B cell (primary cell): Measurements from ENCODE around the gene JADE3. TPM values are rescaled to one million over a fixed set of nuclear protein-coding genes. Genes with fewer than 3 reads are reported as not detected.

Source experiments
- ATAC-seq: fragments of 200-7000 bp; cut with Tn5 transposase; one replicate; pipeline ENCODE4 v1.10.0; 2021; ENCODE audit warnings: low read depth, mild to moderate bottlenecking, moderate number of reproducible peaks, moderate library complexity
- CTCF ChIA-PET: fragments of 350-600 bp; sonication (Branson Sonifier 250); formaldehyde crosslinking; loops from one replicate; lab custom pipeline; 2021; ENCODE audit warnings: antibody characterized with exemption, inconsistent platforms; lab: Charles Lee
- POLR2A ChIA-PET: fragments of 350-600 bp; sonication (Branson Sonifier 250); formaldehyde crosslinking; loops from one replicate; lab custom pipeline; 2021; ENCODE audit warnings: antibody characterized with exemption; lab: Charles Lee
- DNase-seq: peaks from one replicate; pipeline ENCODE4 v3.0.0; 2013
- H2AFZ ChIP-seq: 2 replicates; pipeline ENCODE4 v1.6.1; 2012; ENCODE audit warnings: mild to moderate bottlenecking, low read depth, low read length; ENCODE audit not compliant: insufficient read depth, poor library complexity, severe bottlenecking
- H3K27ac ChIP-seq, 2 donors: 1 replicate in 1 of 2; 2 replicates in 1 of 2; pipeline ENCODE4 v1.5.1; 2012 to 2013; ENCODE audit warnings: low read length in 2 of 2, mild to moderate bottlenecking in 2 of 2, moderate library complexity in 1 of 2
- H3K27me3 ChIP-seq, 4 experiments: fragments of 200-600 bp in 1 of 4; sonication (generic) in 1 of 4; replicated peaks in 1 of 4; 1 replicate in 2 of 4; 2 replicates in 2 of 4; pipeline versions ENCODE4 v1.6.1 to v1.7.0; 2013 to 2016; ENCODE audit warnings: low read length in 3 of 4, mild to moderate bottlenecking in 2 of 4, mixed read lengths in 1 of 4, moderate library complexity in 1 of 4; ENCODE audit not compliant: insufficient read depth in 4 of 4, control insufficient read depth in 3 of 4; ENCODE audit errors: control extremely low read depth in 1 of 4
- H3K36me3 ChIP-seq, 2 experiments: replicated peaks in 1 of 2; 1 replicate in 1 of 2; 2 replicates in 1 of 2; pipeline versions ENCODE4 v1.6.1 to v1.7.1; 2013; ENCODE audit warnings: low read length in 1 of 2; ENCODE audit not compliant: insufficient read depth in 2 of 2, control insufficient read depth in 1 of 2; ENCODE audit errors: control extremely low read depth in 1 of 2, extremely low read depth in 1 of 2
- H3K4me1 ChIP-seq, 2 donors: fragments of 200-600 bp in 1 of 2; sonication (generic) in 1 of 2; 1 replicate in 1 of 2; 2 replicates in 1 of 2; pipeline versions ENCODE4 v1.5.1 to v1.6.1; 2013 to 2017; ENCODE audit warnings: low read length in 2 of 2; ENCODE audit not compliant: control insufficient read depth in 2 of 2, insufficient read depth in 2 of 2
- H3K4me2 ChIP-seq: replicated peaks from 2 replicates; pipeline ENCODE3; 2012; ENCODE audit warnings: mild to moderate bottlenecking, low read depth, low read length; ENCODE audit not compliant: poor library complexity, severe bottlenecking
- H3K4me3 ChIP-seq, 5 experiments: fragments of 200-600 bp in 1 of 5; sonication (generic) in 1 of 5; 1 replicate in 3 of 5; 2 replicates in 2 of 5; pipeline versions ENCODE4 v1.5.1 to v1.7.0; 2011 to 2016; ENCODE audit warnings: low read length in 4 of 5, mild to moderate bottlenecking in 4 of 5, low read depth in 2 of 5, control low read depth in 1 of 5, moderate library complexity in 1 of 5; ENCODE audit not compliant: insufficient read depth in 1 of 5; ENCODE audit errors: control extremely low read depth in 1 of 5, extremely low read depth in 1 of 5
- H3K79me2 ChIP-seq: fragments of 200-600 bp; sonication (generic); one replicate; pipeline ENCODE4 v1.6.0; 2016; ENCODE audit warnings: low read length; ENCODE audit not compliant: control insufficient read depth, insufficient read depth
- H3K9ac ChIP-seq: fragments of 200-600 bp; sonication (generic); 2 replicates; pipeline ENCODE4 v1.6.1; 2017; ENCODE audit warnings: mild to moderate bottlenecking, low read length, moderate library complexity
- H3K9me3 ChIP-seq, 3 donors: one replicate each; pipeline versions ENCODE4 v1.6.1 to v1.7.1; 2013; ENCODE audit warnings: low read length in 2 of 3; ENCODE audit not compliant: control insufficient read depth in 2 of 3, insufficient read depth in 1 of 3; ENCODE audit errors: control extremely low read depth in 1 of 3
- H4K20me1 ChIP-seq: 2 replicates; pipeline ENCODE4 v1.6.0; 2012; ENCODE audit warnings: mild to moderate bottlenecking, low read length; ENCODE audit not compliant: insufficient read depth, control insufficient read depth, poor library complexity, severe bottlenecking
- H3K27ac Mint-ChIP-seq: one replicate; pipeline ENCODE4 v1.8.0; 2021; ENCODE audit warnings: mixed read lengths
- H3K27me3 Mint-ChIP-seq: one replicate; pipeline ENCODE4 v1.8.0; 2021; ENCODE audit warnings: mixed read lengths
- H3K4me1 Mint-ChIP-seq: one replicate; pipeline ENCODE4 v1.8.0; 2021; ENCODE audit warnings: mixed read lengths
- H3K4me3 Mint-ChIP-seq: one replicate; pipeline ENCODE4 v1.8.0; 2021; ENCODE audit warnings: mixed read lengths
- H3K9me3 Mint-ChIP-seq: one replicate; pipeline ENCODE4 v1.8.0; 2022; ENCODE audit warnings: mixed read lengths; ENCODE audit not compliant: insufficient read depth
- CTCF ChIP-seq: fragments of 200-600 bp; IDR thresholded peaks from one replicate; pipeline ENCODE4 v1.8.0; 2022; ENCODE audit warnings: antibody characterized with exemption, mild to moderate bottlenecking
- EZH2 ChIP-seq: IDR thresholded peaks from 2 replicates; pipeline ENCODE4 v1.6.1; 2012; ENCODE audit warnings: borderline replicate concordance, low read depth, mild to moderate bottlenecking, moderate library complexity, low read length; ENCODE audit not compliant: insufficient read depth, poor library complexity, severe bottlenecking
- WGBS: methylation state at CpG from one replicate; pipeline ENCODE4 v1.1.5; 2013; ENCODE audit warnings: missing lambda C conversion rate; ENCODE audit not compliant: insufficient coverage; 5-methylcytosine and 5-hydroxymethylcytosine counted together
- intact Hi-C: fragments of 100-400 bp; cut with micrococcal nuclease; formaldehyde crosslinking; loops from one replicate; pipeline ENCODE4 v1.10.0; 2022
- polyA plus RNA-seq: library from polyadenylated mRNA; depleted of rRNA; stranded (reverse); fragments of >200 nt; gene quantifications from 2 replicates; pipeline ENCODE4 v1.2.3, GENCODE V29; 2012
- total RNA-seq, 2 donors: library from RNA; stranded (reverse); fragments of 120-200 nt in 1 of 2; gene quantifications; 1 replicate in 1 of 2; 2 replicates in 1 of 2; pipeline versions ENCODE4 v1.2.3 to v1.2.4, GENCODE V29; 2013 to 2022

JADE3 gene
- total and polyA plus RNA-seq, 2 donors (not counting 1 experiment from before 2014, with no cell fraction given), result 3.6 to 23.4 TPM

GRCh38 chrX:47059142-47059874 lies 147.1 kb downstream of the JADE3 start:
- no peak overlapping the region for H3K27ac Mint-ChIP-seq
- POLR2A ChIA-PET, result no interaction called here

More at GRCh38 chrX:47059142-47059874, 147.1 kb downstream of the JADE3 start:
- Histone ChIP-seq H4K20me1 (no peaks in the 10 kb centered on the region), H3K4me2 (no peak overlapping the region), H3K79me2 (no peaks in the 10 kb centered on the region), H3K9me3 (no peaks in the 10 kb centered on the region), H3K4me3 (no peak overlapping the region), H3K36me3 (peaks cover 0 to 25% of the 10 kb centered on the region in 2 experiments), H2AFZ (no peak overlapping the region), H3K9ac (no peak overlapping the region), H3K27me3 (no peaks in the 10 kb centered on the region), H3K4me1 (no peaks in the 10 kb centered on the region), H3K27ac (no peak overlapping the region)
- WGBS, result no CpG with 5 or more reads among the region's 1 CpG
- Mint-ChIP-seq H3K4me3 (no peak overlapping the region), H3K4me1 (no peaks in the 10 kb centered on the region), H3K9me3 (no peaks in the 10 kb centered on the region), H3K27me3 (no peaks in the 10 kb centered on the region)
- no peak for DNase-seq
- CTCF ChIA-PET, result no interaction called here
- ATAC-seq, result no peak
- TF ChIP-seq EZH2 (no peak), CTCF (no peak)
- intact Hi-C loops, result no loop called here
